Kasumi-1 (cell line): ENCODE measurements around the gene OR4A5.
"Not testable (repeated sequence)": the region's sequence is repeated elsewhere in the genome, so short reads cannot be mapped to it uniquely, and the experiment has no call there.

Experiments used
- DNase-seq, 2 experiments: peaks; one replicate each; lab custom pipeline; 2025; lab: John Stamatoyannopoulos, UW

The OR4A5 gene, protein sequence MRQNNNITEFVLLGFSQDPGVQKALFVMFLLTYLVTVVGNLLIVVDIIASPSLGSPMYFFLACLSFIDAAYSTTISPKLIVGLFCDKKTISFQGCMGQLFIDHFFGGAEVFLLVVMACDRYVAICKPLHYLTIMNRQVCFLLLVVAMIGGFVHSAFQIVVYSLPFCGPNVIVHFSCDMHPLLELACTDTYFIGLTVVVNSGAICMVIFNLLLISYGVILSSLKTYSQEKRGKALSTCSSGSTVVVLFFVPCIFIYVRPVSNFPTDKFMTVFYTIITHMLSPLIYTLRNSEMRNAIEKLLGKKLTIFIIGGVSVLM

DNA sequence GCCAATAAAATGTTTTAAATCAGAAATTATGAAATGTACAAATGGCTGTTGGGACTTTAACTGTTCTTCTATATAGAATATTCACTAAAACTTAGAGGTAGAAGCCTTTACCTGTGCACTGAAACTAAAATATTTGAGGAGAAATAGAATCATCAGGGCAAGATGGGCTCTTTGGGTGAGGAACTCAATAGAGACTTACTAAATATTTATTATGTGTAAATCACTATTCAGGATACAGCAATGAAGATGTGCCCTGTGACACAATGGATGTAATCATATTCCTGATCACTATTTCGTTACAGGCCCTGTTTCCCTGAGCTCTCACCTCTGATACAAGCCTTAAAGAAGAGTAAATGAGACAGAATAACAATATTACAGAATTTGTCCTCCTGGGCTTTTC lies at the start of gene OR4A5:
TSS of gene OR4A5 (plus strand) at position 301 of the 400 bp plus-strand sequence. CDS start at position 354, 53 bp downstream.
- not testable (repeated sequence) for DNase-seq

DNA sequence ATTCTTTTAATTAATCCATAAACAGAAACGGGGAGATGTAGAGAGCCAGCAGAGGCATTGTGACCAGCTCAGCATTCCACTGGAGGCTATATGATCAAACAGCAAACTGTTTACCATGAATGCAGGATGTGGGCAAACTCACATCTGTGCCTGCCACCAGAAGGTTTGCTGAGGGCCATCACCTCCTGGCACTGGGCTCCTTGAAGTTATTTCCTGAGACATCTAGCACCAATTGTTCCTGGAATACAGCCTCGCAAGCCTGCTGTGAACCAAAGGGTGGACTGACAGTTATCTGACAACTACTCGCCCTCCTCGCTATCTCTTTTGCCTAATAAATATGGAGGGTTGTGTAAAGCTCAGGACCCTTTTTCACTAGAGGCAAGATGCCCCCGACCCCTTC lies 13.5 kb downstream of the OR4A5 start:
- DNase-seq: not testable (repeated sequence)
